GM12872 (cell line): ENCODE results near the gene BCAS3.

ENCODE experiments used
- CTCF ChIP-seq: IDR thresholded peaks from 3 replicates; pipeline ENCODE4 v1.5.1; 2011; ENCODE audit warnings: low read depth, mild to moderate bottlenecking, low read length, moderate library complexity; ENCODE audit not compliant: insufficient read depth

BCAS3 gene

GRCh38 chr17:61208301-61209105 is 530.9 kb downstream of the BCAS3 start:
- TF ChIP-seq CTCF, result no peak

- no peak for TF ChIP-seq CTCF
Measured at GRCh38 chr17:61209106-61209439, 531.4 kb downstream of the BCAS3 start.

GRCh38 chr17:61209525-61209924 is 531.9 kb downstream of the BCAS3 start:
- TF ChIP-seq CTCF, result no peak

GRCh38 chr17:61211236-61211635 is 533.6 kb downstream of the BCAS3 start:
- TF ChIP-seq CTCF, result no peak

GRCh38 chr17:61212655-61213054 is 535.0 kb downstream of the BCAS3 start:
- no peak for TF ChIP-seq CTCF

- no peak for TF ChIP-seq CTCF
Measured at GRCh38 chr17:61214753-61215152, 537.1 kb downstream of the BCAS3 start.

GRCh38 chr17:61216066-61216465 is 538.4 kb downstream of the BCAS3 start:
- TF ChIP-seq CTCF, result no peak
